ENCODE results near the gene NSMCE1.

The NSMCE1 gene, protein sequence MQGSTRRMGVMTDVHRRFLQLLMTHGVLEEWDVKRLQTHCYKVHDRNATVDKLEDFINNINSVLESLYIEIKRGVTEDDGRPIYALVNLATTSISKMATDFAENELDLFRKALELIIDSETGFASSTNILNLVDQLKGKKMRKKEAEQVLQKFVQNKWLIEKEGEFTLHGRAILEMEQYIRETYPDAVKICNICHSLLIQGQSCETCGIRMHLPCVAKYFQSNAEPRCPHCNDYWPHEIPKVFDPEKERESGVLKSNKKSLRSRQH

GRCh38 chr16:27268376-27269299 is at the start of gene NSMCE1:
TSS of gene NSMCE1 (minus strand) at chr16:27268772. CDS start at chr16:27257570, 11,202 bp downstream.
- DNase-seq (ENCODE audit: low spot score): peak; percentile 94

DNA sequence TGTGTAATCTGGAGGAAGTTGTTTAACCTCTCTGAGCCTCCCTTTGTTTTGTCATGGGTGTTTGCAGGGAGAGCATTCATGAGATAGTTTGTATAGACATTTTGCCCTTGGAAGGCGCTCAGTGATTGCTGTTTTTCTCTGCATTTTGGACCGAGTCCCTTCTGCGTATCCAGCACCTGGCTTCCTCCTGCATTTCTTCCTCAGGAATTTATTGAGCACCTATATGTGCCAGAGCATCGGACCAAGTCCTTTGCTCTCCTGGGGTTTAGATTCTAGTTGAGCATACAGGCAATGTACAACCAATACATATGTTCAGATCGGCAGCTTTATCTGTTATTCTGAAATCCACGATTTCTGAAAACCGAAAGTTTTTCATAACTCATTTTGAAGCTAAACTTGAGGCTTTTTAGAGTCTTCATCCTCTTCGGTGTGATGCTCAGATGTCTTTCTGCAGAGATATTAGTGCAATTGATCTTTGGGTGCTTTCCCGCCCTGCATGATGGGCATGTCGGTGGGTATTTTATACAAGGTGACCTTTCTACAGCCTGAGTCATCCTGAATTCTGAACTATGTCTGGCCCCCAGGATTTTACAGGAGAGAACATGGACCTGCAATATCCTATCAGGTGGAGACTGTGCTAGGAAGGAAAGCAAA is 49.3 kb upstream of the NSMCE1 start:
- DNase-seq (ENCODE audit: low spot score): no peak

- no peak for DNase-seq (ENCODE audit: low spot score)
These were observed 48.7 kb upstream of the NSMCE1 start for GRCh38 chr16:27317320-27317719.

GRCh38 chr16:27316038-27316680 is 47.6 kb upstream of the NSMCE1 start:
- no peak for DNase-seq (ENCODE audit: low spot score)

DNA sequence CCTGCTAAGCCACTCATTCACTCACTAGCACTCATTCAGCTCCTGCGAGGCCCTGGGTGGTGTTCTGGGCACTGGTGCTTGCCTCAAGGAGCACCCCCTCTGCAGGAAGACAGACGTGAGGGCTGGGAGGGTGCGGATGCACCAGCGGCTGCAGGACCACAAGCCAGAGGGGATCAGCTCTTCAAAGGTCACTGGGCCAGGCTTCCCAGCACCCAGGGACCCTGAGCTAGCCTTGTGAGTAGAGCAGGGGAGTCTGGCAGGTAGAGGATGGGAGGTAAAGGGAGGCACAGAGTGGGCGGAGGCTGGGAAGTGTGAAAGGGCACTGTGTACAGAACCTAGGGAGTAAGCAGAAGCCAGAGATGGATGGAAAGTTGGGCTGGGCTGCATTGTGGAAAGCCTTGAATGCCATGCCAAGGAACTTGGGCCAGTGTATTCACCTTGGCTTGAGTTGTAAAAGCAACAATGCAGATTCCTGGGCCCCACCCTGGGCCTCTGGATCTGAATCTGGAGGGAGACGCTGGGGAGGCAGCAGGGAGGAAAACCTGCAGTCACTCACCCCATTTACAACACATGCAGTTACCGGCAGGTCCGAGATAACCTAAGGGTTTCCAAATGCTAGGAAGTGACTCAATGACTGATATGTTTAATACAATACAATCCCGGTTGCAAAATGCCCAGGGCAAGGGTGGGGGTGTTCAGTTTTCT is 46.9 kb upstream of the NSMCE1 start:
- no peak for DNase-seq (ENCODE audit: low spot score)

DNA sequence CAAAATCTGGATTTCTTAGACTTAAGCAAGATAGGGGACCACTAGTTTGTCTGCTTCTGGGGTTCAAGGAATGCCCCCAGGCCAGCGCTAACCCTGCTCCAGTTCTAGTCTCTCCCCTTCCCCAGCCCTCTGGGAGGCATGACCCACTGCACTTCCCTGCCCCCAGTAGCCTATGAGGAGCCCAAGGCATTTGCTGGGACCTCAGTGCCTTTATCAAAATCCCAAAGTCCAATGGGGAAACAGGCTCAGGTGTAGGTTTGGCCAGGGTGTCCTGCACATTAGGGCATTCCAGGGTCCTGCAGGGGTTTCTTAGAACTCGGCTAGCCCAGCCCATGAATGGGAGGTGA is 46.4 kb upstream of the NSMCE1 start:
- no peak for DNase-seq (ENCODE audit: low spot score)

DNA sequence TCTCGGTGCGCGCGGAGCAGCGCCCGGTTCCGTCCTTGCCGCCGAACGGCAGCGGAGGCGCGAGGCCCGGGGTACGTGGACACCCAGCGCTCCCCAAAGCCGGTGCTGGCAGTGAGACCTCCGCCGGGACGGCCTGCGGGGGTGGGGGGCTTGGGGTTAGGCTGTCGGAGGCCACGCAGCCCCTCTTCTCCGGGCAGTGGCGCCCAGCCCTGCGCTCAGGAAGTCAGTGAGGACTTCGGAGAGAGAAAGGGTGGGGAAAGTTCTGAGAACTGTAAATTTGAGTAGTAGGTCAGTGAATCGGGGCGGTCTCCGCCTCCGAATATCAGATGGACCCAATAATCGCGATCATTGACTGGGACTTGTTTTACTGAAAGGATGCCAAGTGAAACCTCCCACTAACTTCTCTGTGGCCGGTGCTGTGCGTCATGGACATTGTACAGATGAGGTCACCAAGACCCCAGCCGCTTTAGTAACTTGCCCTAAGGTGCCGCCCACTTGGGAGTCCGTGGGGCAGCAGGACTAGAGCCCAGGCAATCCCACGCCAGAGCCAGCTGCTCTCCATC is 45.7 kb upstream of the NSMCE1 start:
- DNase-seq (ENCODE audit: low spot score): no peak

- DNase-seq (ENCODE audit: low spot score): no peak
These were observed 45.0 kb upstream of the NSMCE1 start, which contains the start of gene IL4R for GRCh38 chr16:27313422-27314160. TSS of gene IL4R (plus strand) at chr16:27313974. CDS start at chr16:27340204, 26,230 bp downstream.

GRCh38 chr16:27312580-27313421 is 44.2 kb upstream of the NSMCE1 start:
- DNase-seq (ENCODE audit: low spot score): no peak

- DNase-seq (ENCODE audit: low spot score): no peak
These were observed 43.3 kb upstream of the NSMCE1 start for GRCh38 chr16:27311897-27312303.

DNA sequence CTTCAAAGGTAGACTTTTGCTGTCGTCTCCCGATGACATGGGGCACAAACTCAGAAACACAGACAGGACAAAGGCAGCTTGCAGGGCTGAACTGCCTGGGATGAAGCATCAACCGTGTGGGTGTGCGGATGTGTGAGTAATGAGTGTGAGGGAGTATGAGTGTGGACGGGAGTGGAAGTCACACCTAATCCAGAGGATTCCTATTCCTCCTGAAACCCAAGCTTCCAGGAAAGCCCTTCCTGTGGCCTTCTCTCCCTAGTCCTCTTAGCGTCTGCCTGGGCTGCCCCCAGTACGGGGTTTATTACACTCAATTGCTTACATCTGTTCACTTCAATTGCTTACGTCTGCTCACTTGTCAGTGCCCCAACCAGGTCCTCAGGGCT is 42.9 kb upstream of the NSMCE1 start:
- no peak for DNase-seq (ENCODE audit: low spot score)

DNA sequence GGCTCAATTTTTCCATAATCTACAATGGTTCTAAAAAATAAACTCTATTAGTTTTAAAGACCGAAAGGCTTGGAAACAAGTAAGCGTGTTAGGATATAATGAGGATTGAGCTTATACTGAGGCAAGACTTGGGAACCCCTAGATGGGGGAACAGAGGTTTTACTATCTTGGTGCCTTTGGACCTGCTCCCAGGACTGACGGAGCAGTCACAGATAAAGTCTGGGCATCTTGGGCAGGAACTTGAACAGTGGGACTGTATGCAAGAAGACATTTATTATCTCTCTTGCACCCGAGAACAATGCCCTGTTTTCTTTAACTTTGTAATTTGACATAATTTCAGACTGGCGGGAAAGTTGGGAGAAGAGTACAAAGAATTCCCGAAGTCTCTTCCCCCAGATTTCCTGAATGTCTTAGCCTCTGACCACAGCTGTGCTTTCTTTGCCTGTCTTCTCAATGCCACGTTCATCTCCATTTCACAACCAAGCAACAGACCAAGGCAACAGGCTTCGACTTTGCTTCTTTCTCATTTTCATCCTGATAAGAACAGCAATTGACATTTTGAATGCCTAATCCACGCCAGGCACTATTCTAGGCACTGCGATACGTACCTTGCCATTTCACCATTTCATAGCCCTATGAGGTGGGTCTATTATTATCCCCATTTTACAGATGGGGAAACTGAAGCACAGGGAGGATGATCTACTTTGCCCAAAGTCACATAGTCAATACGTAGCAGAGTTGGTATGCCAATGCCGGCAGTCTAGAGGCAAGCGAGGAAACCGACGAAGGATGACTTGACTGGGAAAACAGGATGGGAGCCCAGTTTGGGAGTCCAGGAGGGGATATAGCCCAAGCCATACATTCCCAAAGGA is 42.2 kb upstream of the NSMCE1 start:
- no peak for DNase-seq (ENCODE audit: low spot score)

GRCh38 chr16:27308792-27309191 is 40.2 kb upstream of the NSMCE1 start:
- no peak for DNase-seq (ENCODE audit: low spot score)

- no peak for DNase-seq (ENCODE audit: low spot score)
These were observed 37.4 kb upstream of the NSMCE1 start for GRCh38 chr16:27305839-27306442.

GRCh38 chr16:27304881-27305745 is 36.5 kb upstream of the NSMCE1 start:
- DNase-seq (ENCODE audit: low spot score): no peak

- no peak for DNase-seq (ENCODE audit: low spot score)
These were observed 35.5 kb upstream of the NSMCE1 start for GRCh38 chr16:27304102-27304501.
